Prostate gland (tissue), 2 donors: ENCODE results near the gene CEP112. TPM values are rescaled to one million over a fixed set of nuclear protein-coding genes. Genes with fewer than 3 reads are reported as not detected.

Source experiments
- DNase-seq: peaks from one replicate; pipeline ENCODE4 v3.0.0-alpha.2; 2019; ENCODE audit warnings: low spot score
- H3K27ac ChIP-seq, 2 donors: fragments of 200-600 bp; sonication (generic); 2 replicates each; pipeline ENCODE4 v1.5.1; 2017 to 2019
- H3K27me3 ChIP-seq: fragments of 200-600 bp; sonication (generic); replicated peaks from 2 replicates; pipeline ENCODE4 v1.5.1; 2019; ENCODE audit not compliant: insufficient read depth
- H3K36me3 ChIP-seq, 2 donors: fragments of 200-600 bp; sonication (generic); 1 replicate in 1 of 2; 2 replicates in 1 of 2; pipeline versions ENCODE4 v1.5.1 to v1.8.1; 2017 to 2019
- H3K4me1 ChIP-seq: fragments of 200-600 bp; sonication (generic); replicated peaks from 2 replicates; pipeline ENCODE4 v1.5.1; 2019
- H3K4me3 ChIP-seq, 2 donors: fragments of 200-600 bp; sonication (generic); 2 replicates each; pipeline ENCODE4 v1.5.1; 2017 to 2019
- H3K9me3 ChIP-seq: fragments of 200-600 bp; sonication (generic); 2 replicates; pipeline ENCODE4 v1.5.1; 2017
- CTCF ChIP-seq, 4 experiments: fragments of 200-600 bp in 2 of 4; fragments of 450-650 bp in 2 of 4; sonication (generic) in 2 of 4; IDR thresholded peaks; 1 replicate in 3 of 4; 2 replicates in 1 of 4; pipeline ENCODE4 v1.5.1; 2016 to 2019; ENCODE audit warnings: antibody characterized with exemption in 4 of 4, mild to moderate bottlenecking in 2 of 4, moderate library complexity in 2 of 4
- POLR2A ChIP-seq: fragments of 450-650 bp; IDR thresholded peaks from one replicate; pipeline ENCODE4 v1.6.1; 2016; ENCODE audit warnings: antibody characterized with exemption, mild to moderate bottlenecking
- POLR2AphosphoS5 ChIP-seq: sonication (generic); formaldehyde crosslinking; IDR thresholded peaks from one replicate; pipeline ENCODE4 v1.6.1; 2017; ENCODE audit warnings: antibody characterized with exemption
- WGBS: methylation state at CpG from one replicate; pipeline ENCODE4 v1.1.5; 2018; 5-methylcytosine and 5-hydroxymethylcytosine counted together
- intact Hi-C: fragments of 100-400 bp; cut with DNase I; formaldehyde crosslinking; loops from one replicate; pipeline ENCODE4 v1.14.2; 2022
- total RNA-seq, 2 donors: library from RNA; depleted of rRNA; stranded (reverse); fragments of >200 nt; gene quantifications; one replicate each; pipeline ENCODE4 v1.1.0, GENCODE V29; 2016

The CEP112 gene
- total RNA-seq, 2 donors from 2014 or later, result 2.3 to 22.8 TPM

- peaks cover 6% of the 10 kb centered on the region for H3K4me1 ChIP-seq
- H3K36me3 ChIP-seq, result no peaks in the 10 kb centered on the region
- H3K27me3 ChIP-seq, result no peaks in the 10 kb centered on the region
- intact Hi-C loops, result no loop called here
- peak overlapping the region; percentile 49 to 67 for H3K4me3 ChIP-seq
- DNase-seq, result no peak
- no peaks in the 10 kb centered on the region for H3K9me3 ChIP-seq
- peak overlapping the region; percentile 75 to 77 for H3K27ac ChIP-seq
- TF ChIP-seq CTCF (IDR thresholded peaks at IDR 0.05) (no peak), POLR2AphosphoS5 (no peak)
- 16% methylated on average over 16 of the region's 16 CpGs for WGBS
Observed at GRCh38 chr17:66190738-66191592, 968 bp downstream of the CEP112 start.

- Histone ChIP-seq H3K27me3 (no peaks in the 10 kb centered on the region), H3K4me3 (no peak overlapping the region), H3K36me3 (no peaks in the 10 kb centered on the region), H3K4me1 (peaks cover 6% of the 10 kb centered on the region), H3K9me3 (no peaks in the 10 kb centered on the region), H3K27ac (no peak overlapping the region)
- intact Hi-C loops, result no loop called here
- WGBS, result 91% methylated on average over 2 of the region's 2 CpGs
- DNase-seq, result no peak
- TF ChIP-seq POLR2A (no peak), CTCF (IDR thresholded peaks at IDR 0.05) (no peak), POLR2AphosphoS5 (no peak)
Observed at GRCh38 chr17:66187718-66188117, 4.2 kb downstream of the CEP112 start.

- H3K4me1 ChIP-seq, result peaks cover 5% of the 10 kb centered on the region
- no peak for TF ChIP-seq POLR2AphosphoS5
- no peak for TF ChIP-seq POLR2A
- TF ChIP-seq CTCF (IDR thresholded peaks at IDR 0.05), result no peak
- no peak for DNase-seq
- H3K4me3 ChIP-seq, result no peak overlapping the region
- H3K27ac ChIP-seq, result no peak overlapping the region
- no peaks in the 10 kb centered on the region for H3K27me3 ChIP-seq
- H3K9me3 ChIP-seq, result no peaks in the 10 kb centered on the region
- H3K36me3 ChIP-seq, result no peaks in the 10 kb centered on the region
- 91% methylated on average over 4 of the region's 4 CpGs for WGBS
- intact Hi-C loops, result no loop called here
Observed at GRCh38 chr17:66185862-66186261, 6.1 kb downstream of the CEP112 start.

GRCh38 chr17:66184392-66184791, 7.5 kb downstream of the CEP112 start:
- TF ChIP-seq CTCF (IDR thresholded peaks at IDR 0.05), result no peak
- TF ChIP-seq POLR2A, result no peak
- no peak for TF ChIP-seq POLR2AphosphoS5
- Histone ChIP-seq H3K4me1 (no peaks in the 10 kb centered on the region), H3K27ac (no peak overlapping the region), H3K36me3 (no peaks in the 10 kb centered on the region), H3K4me3 (no peak overlapping the region), H3K9me3 (no peaks in the 10 kb centered on the region), H3K27me3 (no peaks in the 10 kb centered on the region)
- WGBS, result 97% methylated on average over 1 of the region's 1 CpG
- no peak for DNase-seq
- intact Hi-C loops, result no loop called here

- Histone ChIP-seq H3K27me3 (no peaks in the 10 kb centered on the region), H3K9me3 (no peaks in the 10 kb centered on the region), H3K4me1 (no peaks in the 10 kb centered on the region), H3K27ac (no peak overlapping the region), H3K36me3 (no peaks in the 10 kb centered on the region), H3K4me3 (no peak overlapping the region)
- intact Hi-C loops, result no loop called here
- TF ChIP-seq POLR2AphosphoS5 (no peak), CTCF (IDR thresholded peaks at IDR 0.05) (no peak), POLR2A (no peak)
- DNase-seq, result no peak
Observed at GRCh38 chr17:66183529-66183928, 8.4 kb downstream of the CEP112 start.
